HG02642 (cell line): Measurements from ENCODE around the gene TMEM134.

Source experiments
- ATAC-seq: cut with Tn5 transposase; IDR thresholded peaks from one replicate; pipeline ENCODE4 v1.9.1; 2021; ENCODE audit warnings: mild to moderate bottlenecking; ENCODE audit not compliant: unreplicated experiment, poor library complexity

Gene TMEM134

GRCh38 chr11:67500831-67501715 is 32.0 kb upstream of the TMEM134 start:
- ATAC-seq: no peak

- ATAC-seq: no peak
Measured at GRCh38 chr11:67500484-67500821, 31.4 kb upstream of the TMEM134 start.

DNA sequence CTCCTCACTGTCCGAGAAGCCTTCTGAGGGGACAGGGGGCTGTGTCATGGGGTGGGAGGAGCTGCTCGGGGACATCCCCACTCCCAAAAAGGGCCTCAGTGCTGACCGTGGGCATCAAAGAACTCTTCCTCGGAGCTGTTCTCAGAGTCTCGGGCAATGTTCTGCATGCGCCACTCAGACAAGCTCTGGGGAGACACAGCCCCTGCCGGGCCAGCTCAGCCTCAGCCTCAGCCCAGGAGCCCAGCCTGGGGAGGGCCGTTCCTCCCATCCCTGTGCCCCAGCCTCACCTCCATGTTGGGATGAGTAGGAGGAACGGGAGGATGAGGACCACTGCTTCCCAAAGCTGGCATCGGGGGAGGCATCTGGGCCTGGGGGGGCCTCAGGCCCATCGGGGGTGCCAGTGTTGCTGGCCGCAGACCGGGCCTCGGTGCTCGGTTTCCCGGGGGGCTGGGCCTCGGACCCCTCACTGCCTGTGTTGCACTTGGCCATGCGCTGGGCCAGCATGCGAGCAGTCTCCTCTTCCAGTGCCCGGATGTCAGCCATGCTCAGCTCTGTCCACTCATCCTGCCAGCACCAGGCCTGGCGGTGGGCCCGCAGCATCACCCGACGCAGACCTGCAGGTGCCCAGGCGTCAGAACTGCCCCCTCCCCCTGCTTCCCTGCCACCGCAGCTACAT is 30.9 kb upstream of the TMEM134 start:
- ATAC-seq: no peak

DNA sequence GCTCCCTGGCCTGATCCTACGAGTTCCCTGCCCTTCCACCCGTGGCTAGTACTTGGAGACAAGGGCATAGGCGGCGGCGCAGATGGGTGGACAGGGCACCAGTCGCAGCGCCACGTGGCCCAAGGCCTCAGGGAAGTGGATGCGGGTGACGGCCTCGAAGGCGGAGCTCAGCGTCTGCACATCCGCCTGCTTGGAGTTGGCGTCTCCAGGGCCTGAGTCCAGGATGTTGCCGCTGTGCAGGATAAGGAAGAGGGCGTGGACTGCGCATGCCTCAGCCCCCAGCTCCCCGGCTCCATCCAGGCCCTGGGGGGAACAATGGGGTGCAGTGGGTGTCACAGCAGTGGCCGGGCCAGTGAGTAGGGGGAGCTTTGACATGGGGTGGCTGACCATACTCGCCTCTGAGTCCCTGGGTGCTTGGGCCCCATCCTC is 29.5 kb upstream of the TMEM134 start:
- no peak for ATAC-seq

GRCh38 chr11:67497656-67498291 is 28.7 kb upstream of the TMEM134 start:
- no peak for ATAC-seq

DNA sequence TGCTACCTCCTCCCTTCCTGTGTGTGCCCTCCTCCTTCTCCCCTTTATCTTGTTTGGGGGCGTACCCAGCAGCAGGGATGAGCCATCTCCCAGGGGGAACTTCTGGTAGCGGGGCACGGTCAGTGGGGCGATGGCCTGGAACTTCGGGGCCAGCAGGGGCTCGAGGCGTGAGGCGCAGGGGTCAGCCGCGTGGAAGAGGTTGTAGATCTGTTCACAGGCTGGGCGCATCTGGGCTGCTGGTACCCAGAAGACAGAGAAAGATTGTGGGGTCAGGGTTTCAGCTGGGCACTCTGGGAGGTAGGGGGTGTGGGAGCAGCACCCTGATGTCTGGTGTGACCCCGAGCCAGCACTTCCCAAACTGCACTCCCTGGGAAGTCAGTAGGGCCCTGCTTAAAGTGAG is 27.1 kb upstream of the TMEM134 start:
- no peak for ATAC-seq

- ATAC-seq: no peak
Measured at GRCh38 chr11:67495234-67496005, 26.4 kb upstream of the TMEM134 start.

GRCh38 chr11:67494371-67495233 is 25.6 kb upstream of the TMEM134 start:
- no peak for ATAC-seq

DNA sequence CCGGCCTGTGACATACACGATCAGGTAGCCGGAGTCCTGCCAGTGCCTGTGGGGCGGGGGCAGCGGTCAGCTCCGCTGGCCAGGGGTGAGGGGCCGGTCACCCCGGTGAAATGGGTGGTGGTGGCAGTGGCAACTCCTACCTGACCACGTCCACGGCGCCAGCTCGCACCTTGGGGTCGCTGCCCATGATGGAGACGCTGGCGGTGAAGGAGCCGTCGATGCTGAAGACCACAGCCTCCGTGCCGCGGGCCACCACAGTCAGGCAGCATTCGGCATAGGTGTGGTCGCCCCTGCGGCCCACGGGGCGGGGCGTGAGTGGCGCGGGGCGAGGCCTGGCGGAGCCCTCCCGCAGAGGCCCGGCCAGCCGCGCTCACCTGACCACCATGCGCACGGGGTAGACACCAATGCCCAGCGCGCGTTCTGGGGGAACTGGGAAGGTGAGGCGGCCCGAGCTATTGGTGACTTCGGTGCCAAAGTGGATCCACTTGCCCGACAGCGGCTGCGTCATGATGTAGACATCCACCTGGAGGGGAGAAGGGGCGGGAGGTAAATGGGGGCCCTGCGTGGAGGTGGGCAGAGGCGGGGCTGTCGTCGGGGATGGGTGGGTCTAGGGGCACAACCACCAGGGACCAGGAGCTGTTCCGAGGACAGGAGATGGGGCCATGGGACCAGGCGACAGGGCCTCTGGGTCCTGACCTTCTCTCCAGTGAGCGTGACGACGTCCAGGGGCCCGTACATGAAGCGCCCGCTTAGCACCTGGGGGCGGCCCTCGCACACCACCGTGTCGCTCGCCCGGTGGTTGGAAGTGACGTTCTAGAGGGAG is 24.7 kb upstream of the TMEM134 start:
- ATAC-seq: no peak

GRCh38 chr11:67492801-67493547 is 23.9 kb upstream of the TMEM134 start:
- ATAC-seq: no peak

- no peak for ATAC-seq
Measured at GRCh38 chr11:67492069-67492727, 23.1 kb upstream of the TMEM134 start.

- ATAC-seq: no peak
Measured at GRCh38 chr11:67491276-67492068, 22.4 kb upstream of the TMEM134 start.

DNA sequence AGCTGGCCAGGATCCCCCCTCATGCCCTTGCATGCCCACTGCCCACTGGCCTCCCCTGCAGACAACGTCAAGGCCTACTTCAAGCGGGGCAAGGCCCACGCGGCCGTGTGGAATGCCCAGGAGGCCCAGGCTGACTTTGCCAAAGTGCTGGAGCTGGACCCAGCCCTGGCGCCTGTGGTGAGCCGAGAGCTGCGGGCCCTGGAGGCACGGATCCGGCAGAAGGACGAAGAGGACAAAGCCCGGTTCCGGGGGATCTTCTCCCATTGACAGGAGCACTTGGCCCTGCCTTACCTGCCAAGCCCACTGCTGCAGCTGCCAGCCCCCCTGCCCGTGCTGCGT is 21.6 kb upstream of the TMEM134 start:
- no peak for ATAC-seq

DNA sequence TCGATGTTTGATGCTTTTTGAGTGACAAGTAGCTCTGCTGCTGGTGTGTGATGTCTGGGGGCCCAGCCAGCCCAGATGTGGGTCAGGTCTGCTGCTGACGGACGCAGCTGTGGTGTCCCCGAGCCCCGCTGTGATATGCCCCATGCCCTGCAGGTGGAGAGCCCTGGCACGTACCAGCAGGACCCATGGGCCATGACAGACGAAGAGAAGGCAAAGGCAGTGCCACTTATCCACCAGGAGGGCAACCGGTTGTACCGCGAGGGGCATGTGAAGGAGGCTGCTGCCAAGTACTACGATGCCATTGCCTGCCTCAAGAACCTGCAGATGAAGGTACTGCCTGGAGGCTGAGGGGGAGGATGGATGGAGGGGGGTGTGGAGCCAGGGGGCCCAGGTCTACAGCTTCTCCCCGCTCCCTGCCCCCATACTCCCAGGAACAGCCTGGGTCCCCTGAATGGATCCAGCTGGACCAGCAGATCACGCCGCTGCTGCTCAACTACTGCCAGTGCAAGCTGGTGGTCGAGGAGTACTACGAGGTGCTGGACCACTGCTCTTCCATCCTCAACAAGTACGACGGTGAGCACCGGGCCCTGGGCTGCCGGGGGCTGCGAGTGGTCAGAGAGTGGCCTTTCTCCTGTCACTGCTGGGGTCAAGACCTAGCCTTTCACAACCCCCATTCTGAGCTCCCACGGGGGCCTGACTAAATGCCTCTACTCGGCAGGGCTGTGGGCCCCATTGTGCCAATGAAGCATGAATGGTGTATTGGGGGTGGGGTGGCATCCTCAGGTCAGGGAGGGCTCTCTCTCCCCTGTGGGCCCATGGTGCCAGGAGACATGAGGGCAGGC is 21.1 kb upstream of the TMEM134 start:
- ATAC-seq: no peak

DNA sequence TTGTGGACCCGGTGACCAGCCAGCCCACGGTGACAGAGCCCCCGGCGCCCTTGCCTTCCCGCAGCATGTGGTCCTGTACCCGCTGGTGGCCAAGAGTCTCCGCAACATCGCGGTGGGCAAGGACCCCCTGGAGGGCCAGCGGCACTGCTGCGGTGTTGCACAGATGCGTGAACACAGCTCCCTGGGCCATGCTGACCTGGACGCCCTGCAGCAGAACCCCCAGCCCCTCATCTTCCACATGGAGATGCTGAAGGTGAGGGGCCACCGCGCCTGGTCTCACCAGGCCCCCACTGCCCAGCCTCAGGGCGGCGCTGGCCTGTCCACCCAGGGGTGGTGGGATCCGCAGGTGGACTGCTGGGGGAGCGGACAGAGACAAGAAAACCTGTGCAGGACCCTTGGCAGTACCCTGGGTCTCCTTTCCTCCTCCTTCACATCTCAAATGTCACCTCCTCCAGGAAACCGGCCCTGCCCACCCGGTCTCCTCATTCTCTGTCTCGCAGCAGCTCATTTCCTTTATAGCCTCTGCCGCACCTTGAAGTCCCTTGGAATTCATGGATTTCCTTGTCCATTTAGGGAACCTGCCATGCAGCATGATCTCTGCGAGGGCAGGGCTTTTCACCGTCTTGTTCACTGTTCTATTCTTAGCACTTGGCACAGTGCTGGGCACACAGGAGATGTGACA is 20.3 kb upstream of the TMEM134 start:
- ATAC-seq: no peak
